ENCODE measurements around the gene SLC40A1.

GRCh38 chr2:189544318-189545042 is 36.1 kb downstream of the SLC40A1 start:
- TF ChIP-seq FOS (IDR thresholded peaks at IDR 0.05; ENCODE audit: borderline replicate concordance, insufficient read depth, low read length) (no peak), JUN (IDR thresholded peaks at IDR 0.05; ENCODE audit: borderline replicate concordance, insufficient read depth, insufficient read length, low read depth) (no peak), CTCF (IDR thresholded peaks at IDR 0.05; ENCODE audit: extremely low read depth in 1 of 2, insufficient read depth in 1 of 2, low read depth in 1 of 2, low read length in 2 of 2) (no peak), GATA2 (IDR thresholded peaks at IDR 0.05; ENCODE audit: insufficient read depth, insufficient read length, low read depth, low read length) (no peak), EZH2 (IDR thresholded peaks at IDR 0.05; ENCODE audit: borderline replicate concordance, low read depth, low read length, severe bottlenecking) (no peak), MAX (IDR thresholded peaks at IDR 0.05; ENCODE audit: insufficient read depth, insufficient read length) (no peak)
